ENCODE results near the gene CACTIN.

- TF ChIP-seq EZH2 (IDR thresholded peaks at IDR 0.05; ENCODE audit: borderline replicate concordance, low read depth, low read length, poor library complexity, severe bottlenecking) (no peak), CTCF (conservative IDR thresholded peaks at IDR 0.05; ENCODE audit: low read depth, low read length) (no peak)
Observed at GRCh38 chr19:3603121-3603811, 23.3 kb downstream of the CACTIN start.

Measured in A673 (cell line).